COR-L47 (cell line): ENCODE data around the gene RFPL1.
A peak's percentile ranks its signal among the peaks of the same experiment; 100 is the strongest.

Source experiments
- DNase-seq: peaks from one replicate; lab custom pipeline; 2025; lab: John Stamatoyannopoulos, UW

RFPL1 gene

GRCh38 chr22:29443452-29443851 is 5.1 kb downstream of the RFPL1 start:
- no peak for DNase-seq

GRCh38 chr22:29443861-29444792 is 5.7 kb downstream of the RFPL1 start:
- DNase-seq = no peak

GRCh38 chr22:29445508-29445907 is 7.1 kb downstream of the RFPL1 start:
- DNase-seq = no peak

GRCh38 chr22:29447906-29448305 is 9.5 kb downstream of the RFPL1 start:
- no peak for DNase-seq

- DNase-seq = no peak
These were observed 11.0 kb downstream of the RFPL1 start for GRCh38 chr22:29449296-29449875.

- DNase-seq = no peak
These were observed 11.8 kb downstream of the RFPL1 start for GRCh38 chr22:29450222-29450621.

GRCh38 chr22:29451863-29452262 is 13.5 kb downstream of the RFPL1 start:
- DNase-seq = no peak

- DNase-seq = no peak
These were observed 15.9 kb downstream of the RFPL1 start for GRCh38 chr22:29454276-29454675.

GRCh38 chr22:29456211-29456671 is 17.9 kb downstream of the RFPL1 start:
- DNase-seq = no peak

- peak; percentile 22 for DNase-seq
These were observed 19.3 kb downstream of the RFPL1 start for GRCh38 chr22:29457730-29458129.

- no peak for DNase-seq
These were observed 20.2 kb downstream of the RFPL1 start for GRCh38 chr22:29458551-29458950.

- DNase-seq = no peak
These were observed 21.4 kb downstream of the RFPL1 start for GRCh38 chr22:29459773-29460172.

GRCh38 chr22:29461263-29461662 is 22.9 kb downstream of the RFPL1 start:
- no peak for DNase-seq

GRCh38 chr22:29463629-29464028 is 25.2 kb downstream of the RFPL1 start:
- DNase-seq = no peak

- no peak for DNase-seq
These were observed 26.2 kb downstream of the RFPL1 start for GRCh38 chr22:29464581-29464980.

- DNase-seq = no peak
These were observed 31.4 kb downstream of the RFPL1 start for GRCh38 chr22:29469755-29470154.

- DNase-seq = peak; percentile 39
These were observed 31.9 kb downstream of the RFPL1 start for GRCh38 chr22:29470159-29470855.

GRCh38 chr22:29473001-29473400 is 34.6 kb downstream of the RFPL1 start:
- no peak for DNase-seq

GRCh38 chr22:29475550-29475949 is 37.2 kb downstream of the RFPL1 start:
- DNase-seq = no peak

GRCh38 chr22:29476116-29476515 is 37.7 kb downstream of the RFPL1 start:
- DNase-seq = no peak

GRCh38 chr22:29477723-29478318 is 39.4 kb downstream of the RFPL1 start:
- no peak for DNase-seq
